ENCODE results near the gene MAJIN. TPM values are rescaled to one million over a fixed set of nuclear protein-coding genes. Genes with fewer than 3 reads are reported as not detected.

The MAJIN gene
- total and polyA plus RNA-seq, 9 of the 15 experiments (the other 6 are each of a cell fraction or from before 2014, with no cell fraction given): 0.17 to 0.83 (median 0.24) TPM; not detected in 2

- FAIRE-seq (peak; percentile 100), ATAC-seq (peak; percentile 98)
- WGBS (ENCODE audit: insufficient coverage, low coverage, missing lambda C conversion rate): 4% methylated on average over 22 of the region's 47 CpGs
- TF ChIP-seq ETS2 (tag; IDR thresholded peaks at IDR 0.05; ENCODE audit: borderline replicate concordance, poor library complexity, severe bottlenecking): no peak
- no peak for TF ChIP-seq ZNF140 (CRISPR knock-in tag; IDR thresholded peaks at IDR 0.05)
- TF ChIP-seq ZNF511 (CRISPR knock-in tag; IDR thresholded peaks at IDR 0.05): 0 out of 2 replicates have a peak, but pooled peaks have one; percentile 39
- no peak for TF ChIP-seq TAL1 (IDR thresholded peaks at IDR 0.05)
- no peak for TF ChIP-seq RNF219 (CRISPR knock-in tag; IDR thresholded peaks at IDR 0.05)
- TF ChIP-seq NEUROD1 (IDR thresholded peaks at IDR 0.05; ENCODE audit: borderline replicate concordance, low read depth, low read length, partially characterized antibody): peak; percentile 90
- no peak for TF ChIP-seq FOXO4 (CRISPR knock-in tag; IDR thresholded peaks at IDR 0.05)
- TF ChIP-seq GTF3C2 (IDR thresholded peaks at IDR 0.05; ENCODE audit: borderline replicate concordance, extremely low read depth, insufficient read length): no peak
- TF ChIP-seq TFAP4 (CRISPR knock-in tag; IDR thresholded peaks at IDR 0.05; ENCODE audit: borderline replicate concordance): peak; percentile 99
- no peak for TF ChIP-seq SMAD3 (CRISPR knock-in tag; conservative IDR thresholded peaks at IDR 0.05)
These were observed 47.7 kb downstream of the MAJIN start, which contains the start of gene PPP2R5B for GRCh38 chr11:64923944-64924909. TSS of gene PPP2R5B (plus strand) at chr11:64924689. CDS start at chr11:64925735, 1,046 bp downstream.

More at GRCh38 chr11:64923944-64924909, 47.7 kb downstream of the MAJIN start, which contains the start of gene PPP2R5B:
- no TSS peak for BruUV-seq (replicated peaks)
- no peaks in the 10 kb centered on the region for H4K20me1 ChIP-seq (replicated peaks; ENCODE audit: control insufficient read depth, insufficient read depth, low read length)
- DNase-seq (ENCODE audit: extremely low read depth in 1 of 4, low spot score in 3 of 4): peak; percentile 94 to 95 (median 95)
- ChIA-PET CTCF (ENCODE audit: low intra/inter-chr PET ratio) (interaction anchor here (0.7 to 1.0 kb wide), 2 partner anchors 58 to 131 kb away, joined by 4 read pairs; no protein-coding TSS in a partner anchor), POLR2A (interaction anchor here (0.7 to 2.6 kb wide), 8 partner anchors 8 to 575 kb away, joined by 3 to 14 read pairs (median 3); partner anchors contain the start of gene MALAT1)
- intact Hi-C loops (cut with micrococcal nuclease): loop anchor here (2.0 kb wide), 1 partner anchor 73 kb away; the partner anchor contains the start of gene BATF2
- H3K27ac ChIP-seq (ENCODE audit: extremely low read depth, low read depth, low read length): peak within 1 kb of the TSS; percentile 94
- H3K9me3 ChIP-seq (replicated peaks; ENCODE audit: control insufficient read depth, insufficient read depth, low read depth, low read length): no peaks in the 10 kb centered on the region
- peak within 1 kb of the TSS; percentile 87 to 96 for H3K9ac ChIP-seq (ENCODE audit: insufficient read depth in 1 of 2, low read depth in 2 of 2, low read length in 2 of 2)
- H3K79me2 ChIP-seq (ENCODE audit: control insufficient read depth, insufficient read depth, low read length): no peaks in the 10 kb centered on the region
- peaks cover 14 to 41% of the 10 kb centered on the region in 2 experiments; a peak in 4 of 5 replicates for H3K4me1 ChIP-seq (replicated peaks in 1 of 2; ENCODE audit: control insufficient read depth in 2 of 2, insufficient read depth in 2 of 2, low read length in 2 of 2)
- H3K27me3 ChIP-seq (ENCODE audit: control insufficient read depth in 2 of 2, insufficient read depth in 2 of 2, low read length in 2 of 2): no peaks in the 10 kb centered on the region
- no peaks in the 10 kb centered on the region for H3K36me3 ChIP-seq (ENCODE audit: control insufficient read depth, insufficient read depth, low read length)
- no peaks in the 10 kb centered on the region for H3K9me1 ChIP-seq (ENCODE audit: control insufficient read depth, insufficient read depth, low read length)
- in situ Hi-C loops (cut with MboI): no loop called here
- peak within 1 kb of the TSS; percentile 60 for H3K4me3 ChIP-seq
- peak within 1 kb of the TSS; percentile 94 for H3K4me2 ChIP-seq (ENCODE audit: insufficient read depth, low read length)
- peak within 1 kb of the TSS; percentile 98 for H2AFZ ChIP-seq (ENCODE audit: low read depth, low read length)

All from K562 (cell line).